H1 (cell line): ENCODE data around the gene MRTFA. TPM values are rescaled to one million over a fixed set of nuclear protein-coding genes. Genes with fewer than 3 reads are reported as not detected.

Experiments
- CTCF ChIA-PET: fragments of 300-600 bp; sonication (Branson Sonifier 250); formaldehyde crosslinking; loops from one replicate; lab custom pipeline; 2021; ENCODE audit not compliant: partially characterized antibody; lab: Charles Lee
- POLR2A ChIA-PET: fragments of 300-600 bp; sonication (Branson Sonifier 250); formaldehyde crosslinking; loops from one replicate; lab custom pipeline; 2021; ENCODE audit warnings: inconsistent platforms; ENCODE audit not compliant: partially characterized antibody; lab: Charles Lee
- DNase-seq, 2 experiments: peaks; one replicate each; pipeline versions ENCODE4 v3.0.0 to v3.0.0-alpha.2; 2010 to 2022; ENCODE audit warnings: low spot score in 2 of 2, low read depth in 1 of 2, mixed read lengths in 1 of 2
- FAIRE-seq: peaks from 2 replicates; lab custom pipeline; 2011; peaks lifted over from hg19 to GRCh38; lab: Jason Lieb, UNC
- H2AFZ ChIP-seq: 2 replicates; pipeline ENCODE4 v1.8.1; 2012; ENCODE audit warnings: low read length, inconsistent platforms
- H2AK5ac ChIP-seq: 2 replicates; pipeline ENCODE4 v1.6.1; 2013; ENCODE audit warnings: low read depth, low read length
- H2BK120ac ChIP-seq: replicated peaks from 2 replicates; pipeline ENCODE3; 2013; ENCODE audit warnings: low read depth, low read length, inconsistent platforms
- H2BK12ac ChIP-seq: 2 replicates; pipeline ENCODE4 v1.6.1; 2013; ENCODE audit warnings: low read depth, low read length
- H2BK15ac ChIP-seq: 2 replicates; pipeline ENCODE4 v1.6.1; 2013; ENCODE audit warnings: low read length
- H2BK20ac ChIP-seq: 2 replicates; pipeline ENCODE4 v1.6.1; 2013; ENCODE audit warnings: low read length
- H2BK5ac ChIP-seq: 2 replicates; pipeline ENCODE4 v1.6.1; 2013; ENCODE audit warnings: low read depth, low read length
- H3K14ac ChIP-seq: 2 replicates; pipeline ENCODE4 v1.6.1; 2013; ENCODE audit warnings: inconsistent platforms; ENCODE audit not compliant: insufficient read length
- H3K18ac ChIP-seq: 2 replicates; pipeline ENCODE4 v1.6.1; 2013; ENCODE audit warnings: low read length; ENCODE audit errors: extremely low read depth
- H3K23ac ChIP-seq: 2 replicates; pipeline ENCODE4 v1.6.1; 2013; ENCODE audit warnings: inconsistent platforms; ENCODE audit not compliant: insufficient read length
- H3K23me2 ChIP-seq: 2 replicates; pipeline ENCODE4 v1.6.1; 2013; ENCODE audit warnings: low read depth, low read length
- H3K27ac ChIP-seq: 2 replicates; pipeline ENCODE4 v1.6.1; 2011; ENCODE audit warnings: low read depth, low read length, inconsistent platforms
- H3K27me3 ChIP-seq, 4 experiments: replicated peaks in 1 of 4; 1 replicate in 1 of 4; 2 replicates in 3 of 4; pipeline versions ENCODE4 v1.6.1 to v1.8.1; 2011 to 2013; ENCODE audit warnings: low read length in 3 of 4, mild to moderate bottlenecking in 3 of 4, inconsistent platforms in 2 of 4, mixed read lengths in 2 of 4, moderate library complexity in 1 of 4; ENCODE audit not compliant: control insufficient read depth in 3 of 4, insufficient read depth in 3 of 4; ENCODE audit errors: extremely low read depth in 1 of 4
- H3K36me3 ChIP-seq, 4 experiments: 2 replicates each; pipeline versions ENCODE4 v1.6.1 to v1.8.1; 2011 to 2013; ENCODE audit warnings: mild to moderate bottlenecking in 4 of 4, low read length in 3 of 4, moderate library complexity in 2 of 4, control low read depth in 1 of 4, inconsistent platforms in 1 of 4; ENCODE audit not compliant: insufficient read depth in 4 of 4, control insufficient read depth in 2 of 4
- H3K4ac ChIP-seq: replicated peaks from 2 replicates; pipeline ENCODE3; 2013; ENCODE audit warnings: low read length, low read depth, mixed read lengths, inconsistent platforms; ENCODE audit not compliant: insufficient read length
- H3K4me1 ChIP-seq, 4 experiments: replicated peaks in 1 of 4; 1 replicate in 1 of 4; 2 replicates in 3 of 4; pipeline versions ENCODE4 v1.6.1 to v1.8.1; 2011 to 2013; ENCODE audit warnings: low read length in 3 of 4, inconsistent platforms in 2 of 4, mixed read lengths in 1 of 4; ENCODE audit not compliant: insufficient read depth in 4 of 4, control insufficient read depth in 3 of 4
- H3K4me2 ChIP-seq, 2 experiments: 2 replicates each; pipeline versions ENCODE4 v1.6.1 to v1.8.1; 2011 to 2013; ENCODE audit warnings: low read depth in 2 of 2, low read length in 2 of 2, control low read depth in 1 of 2, inconsistent platforms in 1 of 2, mild to moderate bottlenecking in 1 of 2; ENCODE audit not compliant: insufficient read depth in 1 of 2
- H3K4me3 ChIP-seq, 4 experiments: fragments of 200-600, 300-600 bp in 1 of 4; sonication (generic), shearing (Covaris generic), sonication (Bioruptor Twin) in 1 of 4; 2 replicates each; pipeline versions ENCODE4 v1.5.1 to v1.8.1; 2011 to 2016; ENCODE audit warnings: low read length in 4 of 4, low read depth in 3 of 4, control low read depth in 2 of 4, inconsistent platforms in 2 of 4, mild to moderate bottlenecking in 2 of 4, mixed read lengths in 1 of 4, moderate library complexity in 1 of 4; ENCODE audit not compliant: insufficient read depth in 2 of 4; ENCODE audit errors: extremely low read depth in 1 of 4
- H3K56ac ChIP-seq: replicated peaks from 2 replicates; pipeline ENCODE3; 2013; ENCODE audit warnings: low read depth, mild to moderate bottlenecking, mixed read lengths, low read length, inconsistent platforms; ENCODE audit not compliant: insufficient read length
- H3K79me1 ChIP-seq: 2 replicates; pipeline ENCODE4 v1.6.1; 2013; ENCODE audit warnings: low read depth, low read length, control low read depth
- H3K79me2 ChIP-seq, 2 experiments: 2 replicates each; pipeline versions ENCODE4 v1.6.1 to v1.8.1; 2012 to 2013; ENCODE audit warnings: low read length in 2 of 2, mild to moderate bottlenecking in 2 of 2, inconsistent platforms in 1 of 2; ENCODE audit not compliant: insufficient read depth in 2 of 2, control insufficient read depth in 1 of 2
- H3K9ac ChIP-seq, 4 experiments: replicated peaks in 1 of 4; 1 replicate in 1 of 4; 2 replicates in 3 of 4; pipeline versions ENCODE4 v1.6.1 to v1.8.1; 2011 to 2013; ENCODE audit warnings: low read depth in 3 of 4, low read length in 3 of 4, control low read depth in 2 of 4, mild to moderate bottlenecking in 2 of 4, moderate library complexity in 2 of 4, inconsistent platforms in 1 of 4; ENCODE audit errors: extremely low read depth in 1 of 4
- H3K9me3 ChIP-seq, 2 experiments: 2 replicates each; pipeline versions ENCODE4 v1.6.1 to v1.8.1; 2012 to 2013; ENCODE audit warnings: mild to moderate bottlenecking in 2 of 2, moderate library complexity in 2 of 2, control low read depth in 1 of 2, inconsistent platforms in 1 of 2, low read depth in 1 of 2, low read length in 1 of 2, mixed read lengths in 1 of 2; ENCODE audit not compliant: insufficient read depth in 2 of 2
- H4K20me1 ChIP-seq, 2 experiments: replicated peaks in 1 of 2; 2 replicates each; pipeline versions ENCODE3 to v1.8.1; 2011 to 2013; ENCODE audit warnings: inconsistent platforms in 2 of 2, low read length in 2 of 2, mild to moderate bottlenecking in 1 of 2; ENCODE audit not compliant: insufficient read depth in 2 of 2, control insufficient read depth in 1 of 2
- H4K5ac ChIP-seq: 2 replicates; pipeline ENCODE4 v1.6.1; 2013; ENCODE audit warnings: low read length, low read depth, mixed read lengths, inconsistent platforms; ENCODE audit not compliant: insufficient read length
- H4K8ac ChIP-seq: 2 replicates; pipeline ENCODE4 v1.8.0; 2013; ENCODE audit warnings: mild to moderate bottlenecking, moderate library complexity, low read length, inconsistent platforms; ENCODE audit not compliant: insufficient read depth; ENCODE audit errors: extremely low read depth
- H4K91ac ChIP-seq: replicated peaks from 2 replicates; pipeline ENCODE3; 2013; ENCODE audit warnings: low read length, mixed read lengths, inconsistent platforms; ENCODE audit not compliant: insufficient read length
- BACH1 ChIP-seq: IDR thresholded peaks from 2 replicates; pipeline ENCODE4 v1.6.1; 2012; ENCODE audit warnings: low read length, improper control_type of control experiment
- CEBPB ChIP-seq: IDR thresholded peaks from 2 replicates; pipeline ENCODE4 v1.6.1; 2012; ENCODE audit warnings: low read depth, low read length
- CREB1 ChIP-seq: IDR thresholded peaks from 2 replicates; pipeline ENCODE4 v1.6.1; 2012; ENCODE audit warnings: inconsistent platforms
- E2F6 ChIP-seq: IDR thresholded peaks from 2 replicates; pipeline ENCODE4 v1.6.1; 2012; ENCODE audit warnings: inconsistent platforms
- EGR1 ChIP-seq: IDR thresholded peaks from 2 replicates; pipeline ENCODE4 v1.6.1; 2011; ENCODE audit warnings: low read depth, low read length, borderline replicate concordance
- NANOG ChIP-seq: IDR thresholded peaks from 2 replicates; pipeline ENCODE4 v1.6.1; 2011; ENCODE audit warnings: low read length, low read depth, mild to moderate bottlenecking, inconsistent platforms; ENCODE audit not compliant: insufficient read depth, poor library complexity, severe bottlenecking
- POU5F1 ChIP-seq: IDR thresholded peaks from 2 replicates; pipeline ENCODE4 v1.6.1; 2011; ENCODE audit warnings: low read depth, mild to moderate bottlenecking, low read length, moderate library complexity
- SAP30 ChIP-seq: fragments of 300-600 bp; sonication (generic); IDR thresholded peaks from 2 replicates; pipeline ENCODE4 v1.7.1; 2012; ENCODE audit warnings: low read length, moderate library complexity, mild to moderate bottlenecking, inconsistent platforms; ENCODE audit not compliant: insufficient read depth, insufficient replicate concordance
- SIX5 ChIP-seq: IDR thresholded peaks from 2 replicates; pipeline ENCODE4 v1.6.1; 2011; ENCODE audit warnings: mild to moderate bottlenecking, low read depth, low read length
- SP1 ChIP-seq: IDR thresholded peaks from 2 replicates; pipeline ENCODE4 v1.6.1; 2011; ENCODE audit warnings: low read depth, low read length
- SP2 ChIP-seq: IDR thresholded peaks from 2 replicates; pipeline ENCODE4 v1.6.1; 2012; ENCODE audit warnings: mild to moderate bottlenecking, low read length, inconsistent platforms
- SRF ChIP-seq: IDR thresholded peaks from 2 replicates; pipeline ENCODE4 v1.6.1; 2011; ENCODE audit warnings: mild to moderate bottlenecking, low read depth, low read length, moderate library complexity
- TAF1 ChIP-seq: IDR thresholded peaks from 2 replicates; pipeline ENCODE4 v1.6.1; 2011; ENCODE audit warnings: mild to moderate bottlenecking, low read depth, low read length
- TCF12 ChIP-seq: IDR thresholded peaks from 2 replicates; pipeline ENCODE4 v1.6.1; 2011; ENCODE audit warnings: low read depth, mild to moderate bottlenecking, low read length
- WGBS, 2 experiments: shearing (Covaris generic) in 1 of 2; methylation state at CpG; one replicate each; pipeline versions ENCODE4 v1.1.6 to v1.1.7; 2013 to 2015; ENCODE audit warnings: low lambda C conversion rate in 2 of 2, mixed read lengths in 2 of 2, inconsistent platforms in 1 of 2, low coverage in 1 of 2, missing lambda C conversion rate in 1 of 2; ENCODE audit not compliant: insufficient replicate concordance in 2 of 2, insufficient coverage in 1 of 2, insufficient read length in 1 of 2; ENCODE audit errors: extremely low coverage in 1 of 2, missing lambda C conversion rate in 1 of 2; 5-methylcytosine and 5-hydroxymethylcytosine counted together
- polyA plus RNA-seq, 7 experiments: library from polyadenylated mRNA; depleted of rRNA in 3 of 7; stranded (reverse) in 5 of 7; unstranded in 2 of 7; fragments of >200 nt in 5 of 7; fragments of 200-250 nt in 2 of 7; gene quantifications; 1 replicate in 5 of 7; 2 replicates in 1 of 7; 4 replicates in 1 of 7; pipeline versions ENCODE4 v1.2.1 to v1.2.3, GENCODE V29; 2011 to 2013; ENCODE audit warnings: missing spikeins in 2 of 7, mixed read lengths in 2 of 7
- total RNA-seq: library from RNA; stranded (reverse); fragmentation: NEBNext Ultra II Directional; extraction: Animal tissue kit (Norgen Biotek cat#: 25700); gene quantifications from 2 replicates; pipeline ENCODE4 v1.2.1, GENCODE V29; 2021

Gene MRTFA
- total and polyA plus RNA-seq, 2 of the 8 experiments (the other 6 are each of a cell fraction or from before 2014, with no cell fraction given) = 5.4 to 37.9 TPM

GRCh38 chr22:40685406-40685805 lies 48.9 kb upstream of the MRTFA start:
- Histone ChIP-seq H4K20me1 (no peaks in the 10 kb centered on the region), H2AK5ac (peak overlapping the region; percentile 95; the same call in 1 of the 2 replicates), H2BK20ac (peak overlapping the region; percentile 98), H2BK15ac (0 out of 2 replicates have a peak overlapping the region, but pooled peaks have one; percentile 81), H3K14ac (no peak overlapping the region), H3K79me1 (no peaks in the 10 kb centered on the region), H3K4me1 (peaks cover 7 to 31% (median 16%) of the 10 kb centered on the region in 4 experiments), H2AFZ (0 out of 2 replicates have a peak overlapping the region, but pooled peaks have one; percentile 25), H3K23ac (no peak overlapping the region), H4K91ac (no peak overlapping the region), H2BK120ac (peak overlapping the region; percentile 10), H3K27ac (no peak overlapping the region), H3K79me2 (no peaks in the 10 kb centered on the region), H4K8ac (no peak overlapping the region), H3K4me2 (peak overlapping the region; percentile 57 to 62; a peak in 3 of 4 replicates), H2BK5ac (peak overlapping the region; percentile 92; the same call in 1 of the 2 replicates), H3K56ac (no peak overlapping the region), H3K4me3 (peak overlapping the region in 3 of 4 experiments; percentile 19 to 44 (median 20); a peak in 2 of 8 replicates), H3K27me3 (no peaks in the 10 kb centered on the region), H3K4ac (peak overlapping the region; percentile 3), H3K18ac (0 out of 2 replicates have a peak overlapping the region, but pooled peaks have one; percentile 51), H3K23me2 (peaks cover 7% of the 10 kb centered on the region; the same call in 1 of the 2 replicates), H3K36me3 (no peaks in the 10 kb centered on the region), H3K9me3 (no peaks in the 10 kb centered on the region), H4K5ac (no peak overlapping the region), H3K9ac (no peak overlapping the region), H2BK12ac (peak overlapping the region; percentile 98)
- no peak for DNase-seq
- FAIRE-seq = no peak
- ChIA-PET POLR2A (interaction anchor here (0.6 to 3.2 kb wide), 7 partner anchors 9 to 114 kb away, joined by 3 to 14 read pairs (median 5); no protein-coding TSS in a partner anchor), CTCF (interaction anchor here (1.1 to 1.6 kb wide), 4 partner anchors 9 to 66 kb away, joined by 3 to 5 read pairs (median 4); no protein-coding TSS in a partner anchor)
- WGBS, 2 experiments = 91% methylated on average over 3 of the region's 3 CpGs; no CpG with 5 or more reads in 1 of the 2 experiments
- TF ChIP-seq CREB1 = no peak
- TF ChIP-seq SP1 = no peak
- no peak for TF ChIP-seq SAP30
- TF ChIP-seq SRF = no peak
- TF ChIP-seq EGR1 = no peak
- TF ChIP-seq TAF1 = no peak
- TF ChIP-seq BACH1 = no peak
- no peak for TF ChIP-seq SP2
- TF ChIP-seq E2F6 = no peak
- TF ChIP-seq POU5F1 = no peak
- TF ChIP-seq NANOG = no peak
- TF ChIP-seq TCF12 = no peak
- no peak for TF ChIP-seq CEBPB
- no peak for TF ChIP-seq SIX5
